Ramos (cell line): ENCODE measurements around the gene SLC2A4.

Experiments used
- in situ Hi-C: fragments of 300-500 bp; cut with MboI; formaldehyde crosslinking; loops from one replicate; pipeline ENCODE4 v1.14.3; 2022; ENCODE audit warnings: low sequenced_read_pairs; ENCODE audit not compliant: unreplicated experiment

Gene SLC2A4

GRCh38 chr17:7243453-7243729 is 38.1 kb upstream of the SLC2A4 start:
- in situ Hi-C loops = loop anchor here (25.0 kb wide), 1 partner anchor 594 kb away; the partner anchor contains the start of gene KDM6B

- in situ Hi-C loops = loop anchor here (25.0 kb wide), 1 partner anchor 593 kb away; the partner anchor contains the start of gene KDM6B
These were observed 37.7 kb upstream of the SLC2A4 start for GRCh38 chr17:7243838-7244237.

GRCh38 chr17:7246779-7247178 is 34.7 kb upstream of the SLC2A4 start:
- in situ Hi-C loops = loop anchor here (25.0 kb wide), 1 partner anchor 591 kb away; the partner anchor contains the start of gene KDM6B

GRCh38 chr17:7248796-7249195 is 32.7 kb upstream of the SLC2A4 start:
- in situ Hi-C loops = loop anchor here (25.0 kb wide), 1 partner anchor 589 kb away; the partner anchor contains the start of gene KDM6B

GRCh38 chr17:7249214-7249613 is 32.3 kb upstream of the SLC2A4 start:
- in situ Hi-C loops = loop anchor here (25.0 kb wide), 1 partner anchor 588 kb away; the partner anchor contains the start of gene KDM6B

- in situ Hi-C loops = loop anchor here (25.0 kb wide), 1 partner anchor 587 kb away; the partner anchor contains the start of gene KDM6B
These were observed 31.7 kb upstream of the SLC2A4 start for GRCh38 chr17:7249830-7250229.

- in situ Hi-C loops = no loop called here
These were observed 30.6 kb upstream of the SLC2A4 start for GRCh38 chr17:7250695-7251627.

GRCh38 chr17:7251661-7252175 is 29.8 kb upstream of the SLC2A4 start, which contains the start of gene CTDNEP1:
Gene CTDNEP1 (minus strand): TSS chr17:7251734. CDS start chr17:7251296, 438 bp downstream.
- in situ Hi-C loops = no loop called here

- in situ Hi-C loops = no loop called here
These were observed 29.1 kb upstream of the SLC2A4 start, which contains the start of gene ELP5 for GRCh38 chr17:7252176-7253043. Gene ELP5 (plus strand): TSS chr17:7252215. CDS start chr17:7252551, 336 bp downstream.

- in situ Hi-C loops = no loop called here
These were observed 28.4 kb upstream of the SLC2A4 start for GRCh38 chr17:7253082-7253481.

- in situ Hi-C loops = no loop called here
These were observed 27.0 kb upstream of the SLC2A4 start for GRCh38 chr17:7254511-7254910.

- in situ Hi-C loops = no loop called here
These were observed 24.6 kb upstream of the SLC2A4 start for GRCh38 chr17:7256766-7257456.

GRCh38 chr17:7258731-7259554 is 22.6 kb upstream of the SLC2A4 start:
- in situ Hi-C loops = no loop called here

- in situ Hi-C loops = no loop called here
These were observed 22.0 kb upstream of the SLC2A4 start for GRCh38 chr17:7259555-7259889.

GRCh38 chr17:7260151-7260550 is 21.4 kb upstream of the SLC2A4 start:
- in situ Hi-C loops = no loop called here

GRCh38 chr17:7260651-7261378 is 20.7 kb upstream of the SLC2A4 start:
- in situ Hi-C loops = no loop called here

GRCh38 chr17:7261379-7262191 is 19.9 kb upstream of the SLC2A4 start:
- in situ Hi-C loops = no loop called here
